Measurements from ENCODE around the gene CTNNBIP1. TPM values are rescaled to one million over a fixed set of nuclear protein-coding genes. Genes with fewer than 3 reads are reported as not detected.

Gene CTNNBIP1
- total RNA-seq, 4 donors from 2014 or later = 13.3 to 42.6 (median 15.7) TPM

DNA sequence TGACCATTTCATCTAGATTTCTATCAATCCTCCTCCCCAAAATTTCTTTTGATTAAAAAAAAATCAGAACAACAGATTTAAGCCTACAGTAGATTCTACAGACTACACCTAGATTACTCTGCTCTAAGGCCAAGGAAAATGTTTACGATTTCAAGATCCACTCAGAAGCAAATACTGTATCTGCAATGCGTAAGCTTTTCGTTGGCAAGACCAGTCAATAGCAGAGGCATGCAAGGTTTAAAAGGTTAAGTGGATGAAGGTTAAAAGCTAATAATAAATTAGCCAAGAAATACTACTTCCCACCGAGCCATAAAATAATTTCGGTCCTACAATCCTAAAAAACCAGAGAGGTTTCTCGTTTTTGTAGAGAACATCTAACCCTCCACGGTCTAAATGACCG, 87.6 kb downstream of the CTNNBIP1 start:
- no peak for DNase-seq (ENCODE audit: low spot score)
- no peak for ATAC-seq (ENCODE audit: low FRiP score)

DNA sequence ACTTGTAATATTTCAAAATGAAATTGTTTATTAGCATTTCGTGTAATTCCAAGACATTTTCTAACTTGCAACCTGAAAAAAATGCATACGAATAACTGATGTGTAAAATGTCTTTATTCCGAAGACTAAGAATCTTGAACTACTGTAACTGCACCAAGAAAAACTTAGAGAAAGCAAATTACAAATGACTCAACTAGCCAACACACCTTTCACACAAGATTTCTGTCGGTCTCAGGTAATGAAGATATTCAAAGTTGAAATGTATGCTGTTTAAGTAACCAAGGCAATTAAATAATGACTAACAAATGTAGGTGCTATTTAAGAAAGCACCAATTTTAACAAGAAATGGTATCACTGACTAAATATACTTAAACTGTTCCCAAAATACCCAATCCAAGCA, 88.4 kb downstream of the CTNNBIP1 start:
- TF ChIP-seq, protein P1, sequence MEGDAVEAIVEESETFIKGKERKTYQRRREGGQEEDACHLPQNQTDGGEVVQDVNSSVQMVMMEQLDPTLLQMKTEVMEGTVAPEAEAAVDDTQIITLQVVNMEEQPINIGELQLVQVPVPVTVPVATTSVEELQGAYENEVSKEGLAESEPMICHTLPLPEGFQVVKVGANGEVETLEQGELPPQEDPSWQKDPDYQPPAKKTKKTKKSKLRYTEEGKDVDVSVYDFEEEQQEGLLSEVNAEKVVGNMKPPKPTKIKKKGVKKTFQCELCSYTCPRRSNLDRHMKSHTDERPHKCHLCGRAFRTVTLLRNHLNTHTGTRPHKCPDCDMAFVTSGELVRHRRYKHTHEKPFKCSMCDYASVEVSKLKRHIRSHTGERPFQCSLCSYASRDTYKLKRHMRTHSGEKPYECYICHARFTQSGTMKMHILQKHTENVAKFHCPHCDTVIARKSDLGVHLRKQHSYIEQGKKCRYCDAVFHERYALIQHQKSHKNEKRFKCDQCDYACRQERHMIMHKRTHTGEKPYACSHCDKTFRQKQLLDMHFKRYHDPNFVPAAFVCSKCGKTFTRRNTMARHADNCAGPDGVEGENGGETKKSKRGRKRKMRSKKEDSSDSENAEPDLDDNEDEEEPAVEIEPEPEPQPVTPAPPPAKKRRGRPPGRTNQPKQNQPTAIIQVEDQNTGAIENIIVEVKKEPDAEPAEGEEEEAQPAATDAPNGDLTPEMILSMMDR (IDR thresholded peaks at IDR 0.05) = no peak
- ATAC-seq (ENCODE audit: low FRiP score) = no peak
- DNase-seq (ENCODE audit: low spot score) = no peak

More for the DNA sequence above, 87.6 kb downstream of the CTNNBIP1 start:
- TF ChIP-seq, protein P1 (IDR thresholded peaks at IDR 0.05) = no peak

DNA sequence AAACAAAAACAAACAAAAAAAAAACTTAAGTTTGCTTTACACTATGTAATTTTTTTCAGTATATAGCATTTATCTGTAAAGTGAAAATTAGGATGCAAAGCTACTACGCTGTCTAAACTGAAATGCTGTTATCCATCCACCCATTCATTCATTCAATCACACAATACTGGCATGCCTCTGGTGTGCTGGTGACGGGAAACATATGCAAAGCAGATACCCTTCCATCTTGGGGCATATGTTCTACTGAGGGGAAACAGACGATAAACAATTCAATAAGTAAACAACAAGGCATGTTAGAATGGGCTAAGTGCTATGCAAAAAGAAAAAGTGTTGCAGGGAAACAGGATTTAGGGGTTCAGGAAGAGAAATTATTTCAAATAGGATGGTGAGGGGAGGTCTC, 89.5 kb downstream of the CTNNBIP1 start:
- no peak for DNase-seq (ENCODE audit: low spot score)
- TF ChIP-seq, protein P1 (IDR thresholded peaks at IDR 0.05) = no peak

DNA sequence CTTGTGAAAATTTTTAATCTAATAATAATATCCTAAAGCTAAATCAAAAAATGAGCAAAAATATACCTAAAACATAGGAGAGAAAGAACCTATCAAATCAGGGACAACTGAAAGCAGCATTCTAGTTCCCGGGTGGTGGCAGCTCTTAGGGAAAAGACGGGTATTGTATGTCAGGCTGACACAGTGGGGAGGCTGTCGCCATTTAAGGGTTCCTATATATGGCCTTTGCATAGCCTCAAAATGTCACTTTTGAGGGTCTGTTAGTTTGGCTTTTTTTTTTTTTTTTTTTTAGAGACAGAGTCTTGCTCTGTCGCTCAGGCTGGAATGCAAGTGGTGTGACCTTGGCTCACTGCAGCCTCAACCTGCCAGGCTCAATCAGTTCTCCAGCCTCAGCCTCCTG, 92.3 kb downstream of the CTNNBIP1 start:
- TF ChIP-seq, protein P1 (IDR thresholded peaks at IDR 0.05) = no peak
- ATAC-seq (ENCODE audit: low FRiP score) = no peak
- DNase-seq (ENCODE audit: low spot score) = no peak

More for the DNA sequence above, 89.5 kb downstream of the CTNNBIP1 start:
- ATAC-seq (ENCODE audit: low FRiP score) = no peak

DNA sequence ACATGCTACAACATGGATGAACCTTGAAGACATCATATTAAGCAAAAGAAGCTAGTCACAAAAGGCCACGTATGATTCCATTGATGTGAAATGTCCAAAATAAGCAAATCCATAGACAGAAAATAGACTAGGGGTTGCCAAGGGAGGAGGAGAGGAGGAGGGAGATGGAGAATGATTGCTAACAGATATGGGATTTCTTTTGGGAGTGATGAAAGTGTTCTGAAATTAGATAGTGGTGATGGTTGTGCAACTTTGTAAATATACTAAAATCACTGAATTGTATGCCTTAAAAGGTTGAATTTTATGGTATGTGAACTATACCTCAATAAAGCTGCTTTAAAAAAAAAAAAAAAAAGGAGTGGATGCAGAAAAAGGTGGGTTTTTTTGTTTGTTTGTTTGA, 93.9 kb downstream of the CTNNBIP1 start:
- no peak for ATAC-seq (ENCODE audit: low FRiP score)
- DNase-seq (ENCODE audit: low spot score) = no peak
- TF ChIP-seq, protein P1 (IDR thresholded peaks at IDR 0.05) = no peak

DNA sequence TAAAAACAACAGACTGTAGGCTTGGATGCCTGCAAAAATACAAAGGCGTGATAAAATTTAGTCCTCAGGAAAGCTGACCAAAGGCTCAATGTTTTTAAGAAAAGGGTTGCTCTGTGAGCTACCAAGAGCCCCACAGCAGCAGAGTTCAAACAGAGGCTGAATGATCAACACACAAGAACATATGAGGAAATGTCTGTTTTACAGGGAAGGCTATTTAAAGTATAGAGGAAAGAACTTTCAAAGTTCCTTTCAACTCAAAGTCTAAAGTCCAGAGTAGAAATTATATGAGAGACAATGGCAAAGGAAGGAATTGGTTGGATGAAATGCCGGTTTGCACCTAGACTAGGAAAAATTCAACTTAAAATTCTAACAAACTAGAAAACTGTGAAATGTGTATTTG, 94.9 kb downstream of the CTNNBIP1 start:
- no peak for DNase-seq (ENCODE audit: low spot score)
- TF ChIP-seq, protein P1 (IDR thresholded peaks at IDR 0.05) = no peak
- ATAC-seq (ENCODE audit: low FRiP score) = no peak

DNA sequence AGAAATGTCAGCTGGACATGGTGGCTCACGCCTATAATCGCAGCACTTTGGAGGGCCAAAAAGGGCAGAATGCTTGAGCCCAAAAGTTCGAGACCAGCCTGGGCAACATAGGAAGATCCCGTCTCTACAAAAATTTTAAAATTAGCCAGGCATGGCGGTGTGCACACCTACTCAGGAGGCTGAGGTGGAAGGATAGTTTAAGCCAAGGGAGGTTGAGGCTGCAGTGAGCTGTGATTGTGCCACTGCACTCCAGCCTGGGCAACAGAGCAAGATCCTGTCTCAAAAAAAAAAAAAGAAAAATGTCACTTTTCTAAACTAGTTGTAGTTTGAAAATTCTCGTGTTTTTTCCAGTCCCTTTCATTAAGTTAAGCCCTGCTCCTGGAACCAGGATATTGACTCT, 95.5 kb downstream of the CTNNBIP1 start:
- ATAC-seq (ENCODE audit: low FRiP score) (no peak), DNase-seq (ENCODE audit: low spot score) (no peak)
- TF ChIP-seq, protein P1 (IDR thresholded peaks at IDR 0.05) = no peak

Measured in omental fat pad (tissue), 4 donors.